Activated CD4-positive, alpha-beta T cell treated with anti-CD3 and anti-CD28 coated beads for 48 hours (primary cell): Measurements from ENCODE around the gene RAB8B.

Experiments used
- DNase-seq: peaks from one replicate; pipeline ENCODE4 v3.0.0-alpha.2; 2020

The RAB8B gene

DNA sequence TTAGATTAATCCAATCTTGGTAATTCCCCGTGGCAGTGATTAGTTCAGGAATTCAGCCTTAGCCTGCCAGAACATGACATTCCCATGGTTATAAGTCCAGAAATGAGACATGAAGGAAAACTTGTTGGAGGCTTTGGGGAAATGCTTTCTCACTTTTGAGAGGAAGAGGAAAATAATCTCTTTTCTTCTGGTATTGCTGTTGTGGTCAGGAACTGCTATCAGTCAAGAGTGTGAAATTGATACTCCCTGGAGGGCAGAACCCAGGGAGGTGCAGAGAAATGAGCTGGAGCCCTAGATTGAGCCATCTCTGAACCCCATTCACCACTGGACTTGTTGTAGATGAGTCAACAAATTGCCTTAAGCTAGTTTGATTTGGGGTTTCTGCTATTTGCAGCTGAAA is 49.4 kb downstream of the RAB8B start:
- peak; percentile 46 for DNase-seq

- no peak for DNase-seq
These were observed 50.7 kb downstream of the RAB8B start for GRCh38 chr15:63240109-63240508.

GRCh38 chr15:63241316-63241715 is 51.9 kb downstream of the RAB8B start:
- no peak for DNase-seq

GRCh38 chr15:63243101-63243500 is 53.7 kb downstream of the RAB8B start:
- DNase-seq: no peak

GRCh38 chr15:63243776-63244175 is 54.4 kb downstream of the RAB8B start:
- no peak for DNase-seq

- DNase-seq: no peak
These were observed 55.0 kb downstream of the RAB8B start for GRCh38 chr15:63244399-63244798.

DNA sequence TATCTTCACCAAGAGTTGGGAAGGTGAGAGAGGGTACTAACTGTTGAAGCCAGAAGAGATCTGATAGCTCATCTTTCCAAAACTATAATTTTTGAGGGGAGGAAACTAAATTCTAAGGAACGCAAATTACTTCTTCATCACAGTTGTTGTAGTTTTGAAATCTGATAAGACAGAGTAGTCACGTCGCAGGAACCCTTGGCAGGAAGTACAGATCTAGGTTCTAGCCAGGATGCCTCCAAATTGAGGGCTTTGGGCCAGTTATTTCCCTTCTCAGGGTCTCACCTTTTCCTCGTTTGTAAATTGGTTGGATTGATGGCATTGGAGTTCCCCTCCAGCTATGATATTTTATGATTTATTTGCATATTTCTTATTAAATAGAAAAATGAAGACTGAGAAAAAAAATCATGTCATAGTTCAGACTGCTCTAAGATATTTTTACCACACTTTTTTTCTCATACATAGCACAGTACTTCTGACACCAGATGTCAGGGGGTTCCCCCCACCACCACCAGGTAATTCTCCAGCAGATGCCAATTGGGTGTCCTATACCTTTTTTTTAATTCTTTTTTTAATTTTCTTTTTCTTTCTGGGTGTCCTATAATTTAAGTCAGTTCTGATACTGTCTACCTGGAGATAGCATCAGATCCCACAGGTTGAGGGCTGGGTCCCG is 55.7 kb downstream of the RAB8B start:
- DNase-seq: no peak

GRCh38 chr15:63246691-63247469 is 57.5 kb downstream of the RAB8B start:
- DNase-seq: no peak

GRCh38 chr15:63250312-63250965 is 61.0 kb downstream of the RAB8B start:
- no peak for DNase-seq

GRCh38 chr15:63251701-63252100 is 62.3 kb downstream of the RAB8B start:
- DNase-seq: no peak

DNA sequence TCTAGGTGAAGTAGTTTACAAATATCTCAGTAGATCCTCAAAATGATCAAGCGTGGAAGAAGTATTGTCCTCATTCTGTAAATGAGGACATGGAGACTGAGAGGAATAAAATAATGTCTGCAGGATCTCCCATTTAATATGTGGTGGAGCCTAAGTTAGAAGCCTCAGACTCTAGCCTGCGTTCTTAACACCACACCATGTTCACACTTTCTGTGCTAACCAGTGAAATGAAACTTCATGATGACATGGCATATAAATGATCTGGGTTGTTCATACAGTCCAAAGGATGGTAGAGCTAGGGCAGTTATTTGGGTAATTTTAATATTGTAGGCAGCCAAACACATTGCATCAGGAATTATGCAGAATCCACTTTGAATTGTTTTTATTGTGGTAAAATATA is 62.9 kb downstream of the RAB8B start:
- no peak for DNase-seq

DNA sequence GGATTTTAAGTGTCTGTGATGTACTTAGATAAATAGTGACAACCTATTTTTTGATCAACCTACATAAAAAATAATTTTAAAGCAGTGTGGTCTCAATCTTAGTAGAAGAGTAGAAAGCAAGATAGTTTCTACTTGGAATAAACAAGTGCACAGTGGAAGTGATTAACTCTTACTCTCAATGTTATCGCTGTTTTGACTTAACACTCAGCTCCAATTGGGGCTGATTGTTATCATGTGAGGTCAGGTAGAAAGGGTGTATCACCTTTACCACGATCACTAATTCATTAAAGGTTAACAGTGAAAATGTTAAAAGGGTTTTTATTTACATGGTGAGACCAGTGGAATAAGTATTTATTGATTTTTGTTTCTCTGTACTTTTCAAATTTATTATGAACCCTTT is 65.6 kb downstream of the RAB8B start:
- DNase-seq: no peak

- DNase-seq: no peak
These were observed 66.1 kb downstream of the RAB8B start for GRCh38 chr15:63255489-63255990.

- no peak for DNase-seq
These were observed 67.2 kb downstream of the RAB8B start for GRCh38 chr15:63256433-63257274.

- no peak for DNase-seq
These were observed 69.3 kb downstream of the RAB8B start for GRCh38 chr15:63258658-63259057.

DNA sequence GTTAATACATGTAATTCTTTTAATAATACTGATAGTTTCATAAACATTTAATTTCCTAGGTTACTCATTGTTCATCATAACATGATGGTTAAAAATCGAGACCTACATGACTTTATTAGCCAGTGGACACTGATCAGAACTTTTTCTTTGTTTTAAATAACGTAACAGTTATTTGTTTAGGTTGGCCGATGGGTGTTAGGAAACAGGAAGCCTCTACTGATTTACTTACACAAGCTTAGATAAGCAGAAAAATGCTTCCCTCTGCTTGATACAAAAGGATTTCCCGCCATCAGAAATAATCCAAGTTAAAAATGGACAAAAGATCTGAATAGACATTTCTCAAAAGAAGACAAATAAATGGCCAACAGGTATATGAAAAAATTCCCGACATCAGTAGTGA is 71.4 kb downstream of the RAB8B start:
- no peak for DNase-seq

DNA sequence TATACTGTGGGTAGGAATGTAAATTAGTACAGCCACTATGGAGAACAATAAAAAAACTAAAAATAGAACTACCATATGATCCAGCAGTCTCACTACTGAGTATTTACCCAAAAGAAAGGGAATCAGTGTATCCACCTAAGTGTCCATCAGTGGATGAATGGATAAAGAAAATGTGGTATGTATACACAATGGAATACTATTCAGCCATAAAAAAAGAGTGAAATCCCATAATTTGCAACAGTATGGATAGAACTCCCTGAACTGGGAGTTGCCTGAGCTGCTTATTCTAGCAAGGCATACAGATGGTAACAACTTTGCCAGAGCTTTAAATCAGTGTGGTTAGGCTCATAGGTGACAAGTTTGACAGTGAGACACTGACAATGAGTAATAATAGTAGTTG is 71.9 kb downstream of the RAB8B start:
- no peak for DNase-seq

DNA sequence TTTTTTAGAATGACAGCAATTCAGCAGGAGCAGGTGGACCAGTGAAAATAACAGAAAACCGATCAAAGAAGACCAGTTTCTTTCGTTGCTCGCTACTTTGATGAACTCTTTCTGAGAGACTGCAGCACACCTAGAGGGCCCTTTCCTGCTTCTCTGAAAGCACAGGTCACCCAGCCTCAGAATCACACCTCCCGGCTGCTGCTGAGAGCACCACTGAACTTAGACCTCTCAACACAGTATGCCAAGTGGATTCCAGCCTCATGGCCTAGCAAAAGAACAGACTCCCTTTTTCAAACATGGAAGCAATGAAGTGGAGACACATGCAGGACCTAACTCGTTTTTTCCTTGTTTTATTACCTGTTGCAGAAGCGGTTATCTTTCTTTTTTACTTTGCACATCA is 74.1 kb downstream of the RAB8B start:
- DNase-seq: no peak

DNA sequence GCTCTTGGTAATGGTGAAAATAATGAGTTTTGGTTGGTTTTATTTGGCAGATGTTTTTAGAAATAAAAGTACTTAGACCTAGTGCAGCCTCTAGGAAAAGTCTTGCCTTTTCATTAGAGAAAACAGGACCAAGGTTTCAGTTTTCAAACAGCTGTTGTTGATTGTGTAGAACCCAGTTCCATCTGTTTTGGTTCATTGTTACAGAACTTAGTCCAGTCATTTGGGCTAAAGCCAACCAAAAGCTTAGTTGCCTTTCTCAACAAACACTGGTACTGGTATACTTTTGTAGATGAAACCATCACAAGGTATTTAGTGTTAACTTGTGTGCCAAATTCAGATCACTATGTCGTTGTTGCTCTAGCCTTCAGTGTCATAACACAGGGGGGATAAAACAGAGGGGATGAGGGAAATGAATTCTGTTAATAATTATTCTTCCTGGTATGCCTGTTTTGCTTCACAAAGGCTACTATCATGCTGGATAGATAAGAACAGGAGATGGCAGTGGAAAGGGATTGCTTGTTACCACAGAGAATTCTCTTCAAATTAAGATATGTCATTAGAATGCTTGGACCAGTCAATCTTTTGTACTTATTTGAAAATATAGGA is 75.4 kb downstream of the RAB8B start:
- no peak for DNase-seq

DNA sequence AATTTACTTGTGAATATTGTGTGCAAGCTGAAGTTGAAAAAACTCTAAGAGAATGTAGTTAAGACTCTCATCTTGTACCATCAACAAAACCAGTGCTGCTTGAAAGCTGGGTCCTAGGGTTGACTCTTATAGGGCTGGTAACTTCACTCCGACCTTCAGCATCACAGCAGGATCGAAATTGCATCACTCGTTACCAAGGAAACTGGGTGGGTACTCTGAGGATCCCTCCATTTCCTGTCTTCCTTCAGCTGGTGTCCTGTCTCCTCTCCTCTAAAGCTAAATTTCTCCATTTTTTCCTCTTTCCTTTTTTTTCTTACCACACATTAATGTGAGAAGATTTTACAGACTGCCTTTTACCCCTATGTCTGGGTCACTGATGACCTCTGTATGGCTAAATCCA is 85.0 kb downstream of the RAB8B start:
- DNase-seq: no peak

GRCh38 chr15:63276342-63277037 is 87.1 kb downstream of the RAB8B start:
- DNase-seq: no peak
